M059J (cell line): ENCODE measurements around the gene FURIN. TPM values are rescaled to one million over a fixed set of nuclear protein-coding genes. Genes with fewer than 3 reads are reported as not detected.
A peak's percentile ranks its signal among the peaks of the same experiment; 100 is the strongest.
"Not testable (repeated sequence)": the region's sequence is repeated elsewhere in the genome, so short reads cannot be mapped to it uniquely, and the experiment has no call there.

Experiments
- DNase-seq: peaks from one replicate; pipeline ENCODE4 v3.0.0-alpha.2; 2012; ENCODE audit warnings: low read depth
- total RNA-seq: library from RNA; depleted of rRNA; stranded (reverse); fragments of >200 nt; shearing (Covaris generic); gene quantifications from 2 replicates; pipeline ENCODE4 v1.2.3, GENCODE V29; 2014

The FURIN gene
- total RNA-seq, 1 experiment from 2014 or later = 33.6 TPM

DNA sequence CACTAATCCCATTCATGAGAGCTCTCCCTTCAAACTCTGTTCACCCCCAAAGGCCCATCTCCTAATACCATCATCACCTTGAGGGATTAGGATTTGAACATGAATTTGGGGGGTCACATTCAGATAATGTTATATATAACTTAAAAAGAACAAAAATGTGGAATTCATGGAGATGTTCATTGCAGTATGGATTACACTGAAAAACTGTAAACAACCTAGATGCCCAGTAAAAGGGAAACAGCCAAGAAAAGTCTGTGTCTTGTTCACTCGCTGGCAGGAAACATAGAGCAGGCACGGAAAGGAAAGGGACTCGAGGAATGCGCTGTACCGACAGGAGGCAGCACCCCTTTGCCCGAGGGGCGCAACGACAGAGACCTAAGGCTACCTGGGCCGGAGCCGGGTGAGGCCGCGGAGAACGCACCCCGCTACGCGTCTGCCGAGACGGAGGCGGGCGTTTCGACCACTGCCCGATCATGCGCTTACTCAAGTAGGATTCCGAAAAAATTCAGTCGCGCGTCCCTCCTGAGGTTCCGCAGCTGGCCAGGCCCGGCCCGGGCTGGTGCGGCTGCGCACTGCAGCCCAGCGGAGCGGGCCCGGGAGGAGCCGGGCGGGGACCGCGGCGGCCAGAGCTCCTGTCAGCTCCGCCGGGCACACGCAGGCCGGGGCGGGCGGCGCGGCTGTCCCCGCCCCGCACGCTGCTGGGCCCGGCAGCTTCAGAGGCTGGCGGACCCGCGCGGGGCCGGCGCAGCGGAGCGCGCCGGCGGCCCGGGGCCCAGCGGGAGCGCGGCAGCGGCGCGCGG, 33.9 kb downstream of the FURIN start:
- DNase-seq = peak; percentile 75

DNA sequence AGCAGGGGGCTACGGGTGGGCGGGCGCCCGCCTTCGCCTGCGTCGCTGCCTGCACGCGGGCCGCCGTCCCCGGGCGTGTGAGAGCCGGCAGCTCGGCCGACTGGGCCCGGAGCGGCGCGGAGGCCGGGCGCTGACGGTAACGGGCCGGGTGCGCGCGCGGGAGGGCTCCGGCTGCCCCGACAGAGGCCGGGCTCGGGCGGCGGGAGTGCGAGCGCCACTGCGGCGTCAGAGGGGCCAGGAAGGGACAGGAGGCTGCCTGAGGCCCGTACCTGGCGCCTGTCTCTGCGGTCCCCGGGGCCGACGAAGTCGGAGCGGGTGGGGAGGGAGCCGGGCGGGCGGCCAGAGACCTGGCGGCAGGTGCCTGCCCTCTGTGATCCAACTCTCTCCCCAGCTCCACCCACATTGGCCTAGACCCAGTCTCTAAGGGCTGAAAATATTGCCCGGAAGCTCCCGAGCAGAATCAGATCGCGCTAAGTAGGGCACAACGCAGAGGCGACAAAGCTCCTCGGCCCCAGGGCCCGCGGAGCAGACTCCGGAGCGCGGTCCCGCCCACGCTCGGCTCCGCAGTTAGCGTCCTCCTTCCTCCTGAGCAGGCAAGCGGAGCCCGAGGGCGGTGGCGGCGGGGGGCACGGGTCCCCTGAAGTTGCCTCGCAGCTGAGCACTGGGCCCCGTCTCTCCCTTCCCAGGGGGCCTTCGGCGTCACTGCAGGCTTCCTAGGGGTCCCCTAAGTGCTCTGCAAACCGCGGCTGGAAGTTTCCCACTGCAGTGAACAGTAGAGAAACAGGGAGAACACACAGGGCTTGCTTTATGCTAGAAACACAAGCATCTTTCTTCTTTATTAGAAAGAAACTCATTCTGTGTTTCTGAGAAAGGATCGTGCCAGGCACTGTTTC, 34.7 kb downstream of the FURIN start, which contains the start of gene MAN2A2:
Gene MAN2A2 (plus strand): TSS at position 463 of the 893 bp plus-strand sequence. CDS start 906 bp downstream, outside the sequence.
- DNase-seq = peak; percentile 54

DNA sequence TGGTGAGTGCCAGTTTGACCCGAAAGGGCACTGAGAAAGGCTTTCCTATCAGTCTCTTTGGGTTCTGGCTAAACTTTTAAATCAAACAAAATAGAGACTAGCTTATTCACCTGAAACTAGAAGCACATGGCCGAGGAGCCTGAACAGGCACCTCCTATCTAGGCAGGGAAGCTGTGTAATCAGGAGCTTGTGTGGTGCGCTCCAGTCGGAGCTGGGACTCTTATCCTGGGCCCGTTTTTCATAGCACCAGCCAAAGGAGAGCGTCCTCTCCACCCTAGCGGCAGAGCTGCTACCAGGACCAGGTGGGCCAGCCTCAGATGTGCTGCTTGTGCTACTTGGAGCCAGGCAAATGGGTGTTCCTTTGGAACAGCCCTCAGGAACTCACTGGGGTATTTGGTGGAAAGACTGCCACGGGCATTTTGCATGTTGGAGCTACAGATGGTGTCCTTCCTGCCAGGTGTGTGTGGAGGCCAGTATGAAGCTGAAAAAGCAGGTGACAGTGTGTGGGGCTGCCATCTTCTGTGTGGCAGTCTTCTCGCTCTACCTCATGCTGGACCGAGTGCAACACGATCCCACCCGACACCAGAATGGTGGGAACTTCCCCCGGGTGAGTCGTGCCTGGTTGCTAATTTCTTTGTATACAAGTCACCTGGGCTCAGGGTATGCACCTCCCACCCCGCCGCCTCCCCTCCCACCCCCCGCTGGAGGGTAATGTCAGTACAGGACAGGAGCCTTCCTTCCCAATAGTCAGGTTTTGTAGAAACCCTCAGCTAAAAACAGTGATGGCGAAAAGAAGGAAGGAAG, 35.5 kb downstream of the FURIN start:
- DNase-seq = no peak

DNA sequence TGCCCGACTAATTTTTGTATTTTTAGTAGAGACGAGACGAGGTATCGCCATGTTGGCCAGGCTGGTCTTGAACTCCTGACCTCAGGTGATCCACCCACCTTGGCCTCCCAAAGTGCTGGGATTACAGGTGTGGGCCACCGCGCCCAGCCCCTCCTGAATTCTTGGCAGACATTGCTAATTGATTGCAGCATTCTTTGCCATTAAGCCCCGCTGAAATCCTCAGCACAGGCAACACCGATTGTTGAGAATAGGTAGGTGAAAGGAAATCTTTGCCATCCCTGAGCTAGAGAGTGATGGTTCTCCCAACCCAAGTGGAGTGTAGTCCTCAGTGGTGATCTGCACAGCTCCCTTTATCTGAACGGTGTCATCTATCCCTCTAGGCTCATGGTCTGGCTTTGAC, 36.4 kb downstream of the FURIN start:
- no peak for DNase-seq

DNA sequence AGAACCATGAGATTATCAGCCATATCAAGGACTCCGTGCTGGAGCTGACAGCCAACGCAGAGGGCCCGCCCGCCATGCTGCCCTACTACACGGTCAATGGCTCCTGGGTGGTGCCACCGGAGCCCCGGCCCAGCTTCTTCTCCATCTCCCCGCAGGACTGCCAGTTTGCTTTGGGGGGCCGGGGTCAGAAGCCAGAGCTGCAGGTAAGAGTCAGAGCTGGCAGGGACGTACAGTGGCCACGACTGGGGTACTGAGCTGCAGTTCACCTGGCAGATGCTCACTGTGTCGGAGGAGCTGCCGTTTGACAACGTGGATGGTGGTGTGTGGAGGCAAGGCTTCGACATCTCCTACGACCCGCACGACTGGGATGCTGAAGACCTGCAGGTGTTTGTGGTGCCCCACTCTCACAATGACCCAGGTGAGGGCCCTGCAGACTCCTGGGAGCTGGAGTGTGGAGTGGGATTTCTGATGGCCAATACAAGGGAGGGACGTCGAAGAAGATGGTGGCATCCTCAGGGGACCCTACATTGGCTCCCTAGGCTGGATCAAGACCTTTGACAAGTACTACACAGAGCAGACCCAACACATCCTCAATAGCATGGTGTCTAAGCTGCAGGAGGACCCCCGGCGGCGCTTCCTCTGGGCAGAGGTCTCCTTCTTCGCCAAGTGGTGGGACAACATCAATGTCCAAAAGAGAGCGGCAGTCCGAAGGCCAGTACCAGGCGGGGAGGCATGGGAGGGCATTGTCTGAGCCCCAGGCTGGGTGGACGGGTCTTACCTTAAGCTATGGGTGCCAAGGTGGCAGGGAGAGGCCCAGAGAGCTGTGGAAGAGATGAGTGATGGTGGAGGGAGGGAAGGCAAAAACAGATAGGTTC, 37.2 kb downstream of the FURIN start:
- DNase-seq = no peak

DNA sequence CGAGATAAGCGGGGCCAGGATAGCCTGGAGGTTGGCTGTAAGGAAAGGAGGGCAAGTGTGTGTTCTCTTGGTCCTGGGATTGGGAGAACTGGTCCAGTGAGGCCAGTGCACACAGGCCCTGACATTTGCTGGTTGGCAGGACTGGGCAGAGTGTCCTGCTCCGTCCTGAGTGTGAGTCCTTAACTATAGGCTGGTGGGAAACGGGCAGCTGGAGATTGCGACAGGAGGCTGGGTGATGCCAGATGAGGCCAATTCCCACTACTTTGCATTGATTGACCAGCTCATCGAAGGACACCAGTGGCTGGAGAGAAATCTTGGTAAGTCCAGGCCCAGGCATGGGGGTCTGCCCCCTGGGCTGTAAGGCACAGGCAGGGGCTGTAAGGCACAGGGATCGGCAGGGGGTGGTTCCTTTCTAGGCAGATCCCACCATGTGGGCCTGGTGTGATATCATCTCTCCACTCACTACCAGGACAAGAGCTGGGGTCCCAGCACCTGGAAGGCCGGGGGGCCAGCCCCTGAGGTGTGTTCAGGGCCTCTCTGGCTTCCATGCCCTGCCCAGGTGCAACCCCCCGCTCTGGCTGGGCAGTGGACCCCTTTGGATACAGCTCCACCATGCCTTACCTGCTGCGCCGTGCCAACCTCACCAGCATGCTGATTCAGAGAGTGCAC, 37.9 kb downstream of the FURIN start:
- no peak for DNase-seq

DNA sequence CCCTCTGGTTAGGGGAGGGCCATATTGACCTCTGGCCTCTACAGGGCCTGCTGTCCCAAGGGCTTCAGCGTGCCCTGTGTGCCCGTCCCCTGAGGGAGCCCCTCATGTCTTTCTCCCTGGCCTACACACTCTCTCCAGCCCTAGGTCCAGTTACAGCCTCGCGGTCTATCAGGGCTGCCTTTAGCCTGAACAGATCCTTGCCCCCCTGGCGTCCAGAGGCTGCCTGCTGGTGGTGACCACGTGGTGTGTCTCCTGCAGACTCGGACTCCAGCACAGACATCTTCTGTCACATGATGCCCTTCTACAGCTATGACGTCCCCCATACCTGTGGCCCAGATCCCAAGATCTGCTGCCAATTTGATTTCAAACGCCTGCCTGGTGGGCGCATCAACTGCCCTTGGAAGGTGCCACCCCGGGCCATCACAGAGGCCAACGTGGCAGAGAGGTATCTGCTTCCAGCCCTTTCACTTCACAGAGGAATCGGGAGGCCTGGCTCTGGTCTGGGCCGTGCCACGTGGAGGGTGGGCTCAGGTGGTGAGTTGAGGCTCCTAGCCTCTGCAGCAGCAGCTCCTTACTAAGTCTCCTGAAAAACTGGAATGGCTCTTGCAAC, 38.8 kb downstream of the FURIN start:
- DNase-seq = no peak

DNA sequence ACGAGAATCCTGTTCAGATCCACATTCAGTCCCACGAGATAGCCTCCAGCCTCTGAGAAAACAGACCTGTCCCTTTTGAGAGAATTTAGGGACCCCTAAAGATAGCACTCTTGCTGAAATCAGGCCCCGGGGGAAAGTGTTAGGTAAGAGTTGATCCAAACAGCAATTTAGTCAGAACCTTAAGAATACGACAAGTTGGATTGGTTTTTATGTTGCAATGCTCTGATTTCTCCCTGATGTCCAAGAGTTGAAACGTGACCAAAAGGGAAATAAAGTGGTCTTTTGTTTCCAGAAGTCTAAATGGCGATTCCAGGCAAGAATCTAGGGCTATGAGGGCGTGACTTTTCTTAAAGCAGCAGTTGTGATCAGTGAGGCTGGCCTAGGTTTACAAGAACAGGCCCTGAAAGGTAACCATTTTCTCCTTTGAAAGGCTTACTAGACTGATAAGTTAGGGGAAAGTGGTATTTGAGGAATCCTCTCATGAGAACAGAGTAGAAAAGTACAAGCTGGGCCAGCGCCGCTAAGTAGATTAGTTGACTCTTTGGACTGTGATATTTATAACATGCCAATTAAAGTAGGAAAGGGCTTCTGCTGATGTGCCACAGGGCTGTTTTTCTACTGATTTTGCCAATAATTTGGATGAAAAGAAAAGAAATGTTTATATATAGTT, 39.6 kb downstream of the FURIN start:
- no peak for DNase-seq

DNA sequence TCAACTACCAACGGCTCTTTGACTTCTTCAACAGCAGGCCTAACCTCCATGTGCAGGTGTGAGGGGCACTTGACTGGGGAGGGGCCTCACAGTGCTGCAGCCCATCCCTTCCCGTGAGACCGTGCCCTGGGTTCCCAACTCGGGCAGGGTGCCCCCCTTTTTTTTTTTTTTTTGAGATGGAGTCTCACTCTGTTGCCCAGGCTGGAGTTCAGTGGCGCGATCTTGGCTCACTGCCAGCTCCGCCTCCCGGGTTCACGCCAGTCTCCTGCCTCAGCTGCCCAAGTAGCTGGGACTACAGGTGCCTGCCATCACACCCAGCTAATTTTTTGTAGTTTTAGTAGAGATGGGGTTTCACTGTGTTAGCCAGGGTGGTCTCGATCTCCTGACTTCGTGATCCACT, 41.1 kb downstream of the FURIN start:
- not testable (repeated sequence) for DNase-seq

DNA sequence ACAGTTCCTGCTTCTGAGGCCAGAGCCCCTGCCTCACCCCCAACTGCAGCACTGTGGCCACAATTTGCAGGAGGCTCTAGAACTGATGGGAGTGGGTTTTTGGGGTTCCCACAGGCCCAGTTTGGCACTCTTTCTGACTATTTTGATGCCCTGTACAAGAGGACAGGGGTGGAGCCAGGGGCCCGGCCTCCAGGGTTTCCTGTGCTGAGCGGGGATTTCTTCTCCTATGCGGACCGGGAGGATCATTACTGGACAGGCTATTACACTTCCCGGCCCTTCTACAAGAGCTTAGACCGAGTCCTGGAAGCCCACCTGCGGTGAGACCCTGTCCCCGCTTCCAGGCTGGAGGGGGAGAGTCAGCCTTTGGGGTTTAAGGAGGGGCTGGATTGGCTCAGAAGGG, 41.6 kb downstream of the FURIN start:
- DNase-seq = no peak

DNA sequence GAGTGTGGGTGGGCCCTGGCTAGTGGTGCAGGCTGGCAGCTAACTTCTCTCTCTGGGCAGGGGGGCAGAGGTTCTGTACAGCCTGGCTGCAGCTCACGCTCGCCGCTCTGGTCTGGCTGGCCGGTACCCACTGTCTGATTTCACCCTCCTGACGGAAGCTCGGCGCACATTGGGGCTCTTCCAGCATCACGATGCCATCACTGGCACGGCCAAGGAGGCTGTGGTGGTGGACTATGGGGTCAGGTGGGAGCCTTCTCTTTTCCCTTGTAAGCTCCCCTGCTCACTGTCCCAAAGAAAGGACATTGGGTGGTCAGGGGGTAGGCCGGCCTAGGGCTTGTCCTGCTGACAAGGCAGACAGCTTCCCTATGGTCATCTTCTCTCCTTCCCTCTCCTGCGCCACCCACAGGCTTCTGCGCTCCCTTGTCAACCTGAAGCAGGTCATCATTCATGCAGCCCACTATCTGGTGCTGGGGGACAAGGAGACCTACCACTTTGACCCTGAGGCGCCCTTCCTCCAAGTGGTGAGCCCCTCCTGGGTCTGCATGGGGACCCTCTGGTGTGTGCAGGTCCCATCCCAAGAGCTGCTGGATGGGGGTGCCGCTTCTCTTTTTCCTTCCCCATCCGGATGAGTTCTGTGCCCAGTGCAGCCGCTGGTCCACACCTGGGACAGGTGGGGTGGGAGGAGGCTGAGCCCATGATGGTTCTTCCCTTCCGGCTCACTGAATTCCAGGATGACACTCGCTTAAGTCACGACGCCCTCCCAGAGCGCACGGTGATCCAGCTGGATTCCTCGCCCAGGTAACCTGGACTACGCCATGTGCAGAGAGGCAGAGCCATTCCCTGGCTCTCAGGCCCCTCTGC, 42.3 kb downstream of the FURIN start:
- no peak for DNase-seq

DNA sequence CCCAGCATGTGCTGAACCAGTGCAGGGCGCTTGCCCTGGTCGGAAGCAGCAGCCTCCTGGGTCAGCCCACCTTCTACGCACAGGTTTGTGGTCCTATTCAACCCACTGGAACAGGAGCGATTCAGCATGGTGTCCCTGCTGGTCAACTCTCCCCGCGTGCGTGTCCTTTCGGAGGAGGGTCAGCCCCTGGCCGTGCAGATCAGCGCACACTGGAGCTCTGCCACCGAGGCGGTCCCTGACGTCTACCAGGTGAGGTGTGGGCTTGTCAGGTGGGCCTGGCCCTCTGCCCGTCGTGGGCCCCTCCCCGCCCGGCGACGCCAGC, 42.9 kb downstream of the FURIN start:
- DNase-seq = no peak

DNA sequence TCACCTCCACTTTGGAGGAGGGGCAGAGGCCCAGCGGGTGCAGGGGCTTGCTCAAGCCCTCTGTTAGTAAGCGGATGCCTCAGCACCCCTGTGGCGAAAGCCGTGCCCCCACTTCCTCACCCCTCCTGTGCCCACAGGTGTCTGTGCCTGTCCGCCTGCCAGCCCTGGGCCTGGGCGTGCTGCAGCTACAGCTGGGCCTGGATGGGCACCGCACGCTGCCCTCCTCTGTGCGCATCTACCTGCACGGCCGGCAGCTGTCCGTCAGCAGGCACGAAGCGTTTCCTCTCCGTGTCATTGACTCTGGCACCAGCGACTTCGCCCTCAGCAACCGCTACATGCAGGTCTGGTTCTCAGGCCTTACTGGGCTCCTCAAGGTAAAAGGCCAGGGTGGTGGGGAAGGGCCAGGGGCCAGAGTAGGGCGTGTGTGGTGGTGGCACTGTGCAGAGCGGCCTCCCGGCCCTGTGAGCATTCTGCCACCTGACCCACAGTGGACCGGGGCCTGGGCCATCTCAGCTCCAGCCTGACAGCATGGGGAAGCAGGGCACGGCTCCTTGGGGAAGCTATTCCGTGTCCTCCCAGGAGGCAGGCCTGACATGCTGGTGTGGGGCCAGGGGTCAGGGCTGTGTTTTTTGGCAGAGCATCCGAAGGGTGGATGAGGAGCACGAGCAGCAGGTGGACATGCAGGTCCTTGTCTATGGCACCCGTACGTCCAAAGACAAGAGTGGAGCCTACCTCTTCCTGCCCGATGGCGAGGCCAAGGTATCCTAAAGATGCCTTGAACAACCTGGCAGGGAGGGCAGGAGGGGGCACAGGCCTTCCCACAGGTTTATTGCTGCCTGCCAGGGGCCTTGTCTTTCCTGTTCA, 43.8 kb downstream of the FURIN start:
- no peak for DNase-seq

DNA sequence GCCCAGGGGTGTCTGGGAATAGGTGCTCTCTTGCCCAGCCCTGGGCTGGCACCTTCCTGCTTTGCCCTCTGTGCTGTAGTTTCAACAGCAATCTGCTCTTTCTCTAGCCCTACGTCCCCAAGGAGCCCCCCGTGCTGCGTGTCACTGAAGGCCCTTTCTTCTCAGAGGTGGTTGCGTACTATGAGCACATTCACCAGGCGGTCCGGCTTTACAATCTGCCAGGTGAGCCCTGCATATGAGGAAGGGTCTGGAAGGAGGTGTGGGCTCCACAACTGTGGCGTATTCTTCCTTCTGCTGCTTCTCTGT, 44.3 kb downstream of the FURIN start:
- no peak for DNase-seq

DNA sequence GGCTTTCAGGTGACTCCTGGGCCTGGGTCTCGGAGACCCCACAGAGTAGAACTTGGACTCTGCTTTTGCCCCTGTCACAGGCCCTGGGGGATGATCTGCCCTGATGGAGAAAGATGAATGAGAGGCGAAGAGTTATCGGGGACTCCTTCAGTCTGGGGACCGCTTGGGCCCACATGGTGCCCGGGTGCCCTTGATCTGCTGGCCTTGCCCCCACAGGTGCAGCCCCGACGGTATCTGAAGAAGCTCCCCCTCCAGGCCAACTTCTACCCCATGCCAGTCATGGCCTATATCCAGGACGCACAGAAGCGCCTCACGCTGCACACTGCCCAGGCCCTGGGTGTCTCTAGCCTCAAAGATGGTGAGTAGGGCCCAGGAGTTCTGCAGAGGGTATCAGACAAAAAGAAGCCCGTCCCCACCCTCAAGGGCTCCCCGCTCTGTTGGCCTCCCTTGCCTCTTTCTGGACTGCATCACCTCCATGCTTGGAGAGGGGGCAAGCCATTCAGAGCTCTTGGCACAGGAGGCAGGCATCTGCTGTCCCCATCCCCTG, 45.1 kb downstream of the FURIN start:
- no peak for DNase-seq

DNA sequence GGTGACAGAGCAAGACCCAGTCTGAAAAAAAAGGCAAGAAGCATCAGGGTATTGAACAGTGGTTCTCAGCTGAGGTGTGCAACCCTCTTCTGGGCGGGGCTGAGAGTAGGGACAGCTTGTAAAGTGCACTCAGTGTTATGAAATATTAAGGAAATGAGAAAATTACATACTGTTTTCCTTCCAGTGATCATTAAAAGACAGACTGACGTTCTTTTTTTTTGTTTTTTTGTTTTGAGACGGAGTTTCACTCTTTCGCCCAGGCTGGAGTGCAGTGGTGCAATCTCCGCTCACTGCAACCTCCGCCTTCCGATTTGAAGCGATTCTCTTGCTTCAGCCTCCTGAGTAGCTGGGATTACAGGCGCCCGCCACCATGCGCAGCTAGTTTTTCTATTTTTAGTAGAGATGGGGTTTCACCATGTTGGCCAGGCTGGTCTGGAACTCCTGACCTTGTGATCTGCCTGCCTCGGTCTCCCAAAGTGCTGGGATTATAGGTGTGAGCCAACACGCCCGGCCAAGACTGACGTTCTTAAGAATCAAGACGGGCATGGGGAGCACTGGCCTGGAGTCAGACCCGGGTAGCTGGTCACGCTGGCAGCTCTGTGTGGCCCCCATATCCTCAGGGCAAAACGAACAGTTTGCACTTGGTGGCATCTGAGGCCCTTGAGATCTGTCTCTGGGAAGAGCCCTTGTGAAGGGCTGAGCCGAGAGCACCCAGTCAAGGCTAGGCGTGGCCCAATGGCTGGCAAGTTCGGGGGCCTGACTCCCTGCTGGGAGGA, 46.1 kb downstream of the FURIN start:
- no peak for DNase-seq
